Neural progenitor cell (in vitro differentiated cells): ENCODE measurements around the gene TNRC18. TPM values are rescaled to one million over a fixed set of nuclear protein-coding genes. Genes with fewer than 3 reads are reported as not detected.

Experiments used
- DNase-seq: peaks from one replicate; pipeline ENCODE4 v3.0.0-alpha.2; 2016; ENCODE audit warnings: low spot score
- H2AFZ ChIP-seq: fragments of 200-600 bp; sonication (generic); replicated peaks from 2 replicates; pipeline ENCODE4 v1.6.1; 2016; ENCODE audit warnings: antibody characterized with exemption
- H3F3A ChIP-seq: fragments of 200-600 bp; sonication (generic); 2 replicates; pipeline ENCODE4 v1.6.1; 2016; ENCODE audit warnings: antibody characterized with exemption, low read depth
- H3K27ac ChIP-seq: fragments of 200-600 bp; sonication (generic); 2 replicates; pipeline ENCODE4 v1.5.1; 2016; ENCODE audit warnings: mild to moderate bottlenecking
- H3K27me3 ChIP-seq: fragments of 200-600 bp; sonication (generic); 2 replicates; pipeline ENCODE4 v1.6.1; 2016; ENCODE audit warnings: mild to moderate bottlenecking, moderate library complexity
- H3K36me3 ChIP-seq: fragments of 200-600 bp; sonication (generic); 2 replicates; pipeline ENCODE4 v1.5.1; 2016
- H3K4me1 ChIP-seq: fragments of 200-600 bp; sonication (generic); 2 replicates; pipeline ENCODE4 v1.6.1; 2016; ENCODE audit warnings: mixed run types
- H3K4me2 ChIP-seq: fragments of 200-600 bp; sonication (generic); 2 replicates; pipeline ENCODE4 v1.6.1; 2016
- H3K4me3 ChIP-seq: fragments of 200-600 bp; sonication (generic); 2 replicates; pipeline ENCODE4 v1.5.1; 2016
- H3K79me2 ChIP-seq: fragments of 200-600 bp; sonication (generic); 2 replicates; pipeline ENCODE4 v1.6.1; 2016; ENCODE audit warnings: low read depth
- H3K9ac ChIP-seq: fragments of 200-600 bp; sonication (generic); 2 replicates; pipeline ENCODE4 v1.6.1; 2016
- H3K9me3 ChIP-seq: fragments of 200-600 bp; sonication (generic); 2 replicates; pipeline ENCODE4 v1.5.1; 2016; ENCODE audit warnings: low read depth
- H4K20me1 ChIP-seq: fragments of 200-600 bp; sonication (generic); 2 replicates; pipeline ENCODE4 v1.6.1; 2016; ENCODE audit warnings: low read depth
- H3K27ac Mint-ChIP-seq: 3 replicates; pipeline ENCODE4 v1.8.0; 2021; ENCODE audit warnings: mixed read lengths
- H3K27me3 Mint-ChIP-seq: 2 replicates; pipeline ENCODE4 v1.8.0; 2022; ENCODE audit warnings: low read depth, mild to moderate bottlenecking, inconsistent platforms, moderate library complexity, mixed read lengths; ENCODE audit not compliant: insufficient read depth
- H3K36me3 Mint-ChIP-seq: 3 replicates; pipeline ENCODE4 v1.8.0; 2021; ENCODE audit warnings: mixed read lengths
- H3K4me1 Mint-ChIP-seq: 3 replicates; pipeline ENCODE4 v1.8.0; 2021; ENCODE audit warnings: mixed read lengths
- H3K4me3 Mint-ChIP-seq: 3 replicates; pipeline ENCODE4 v1.8.0; 2021; ENCODE audit warnings: mild to moderate bottlenecking, moderate library complexity, mixed read lengths
- H3K9me3 Mint-ChIP-seq: 3 replicates; pipeline ENCODE4 v1.8.0; 2020; ENCODE audit warnings: mixed read lengths
- EZH2 ChIP-seq: fragments of 200-600 bp; sonication (generic); IDR thresholded peaks from 2 replicates; pipeline ENCODE4 v1.6.1; 2017; ENCODE audit warnings: antibody characterized with exemption, mild to moderate bottlenecking, moderate library complexity
- EZH2phosphoT487 ChIP-seq: fragments of 200-600 bp; sonication (generic); IDR thresholded peaks from 2 replicates; pipeline ENCODE4 v1.6.1; 2017; ENCODE audit warnings: antibody characterized with exemption
- total RNA-seq: library from RNA; depleted of rRNA; stranded (reverse); fragments of >200 nt; gene quantifications from 2 replicates; pipeline ENCODE4 v1.2.3, GENCODE V29; 2015; ENCODE audit warnings: low replicate concordance
- TF ChIP-seq, protein P1 (sequence below): fragments of 200-600 bp; sonication (generic); IDR thresholded peaks from 2 replicates; pipeline ENCODE4 v1.5.1; 2017; ENCODE audit warnings: antibody characterized with exemption, mild to moderate bottlenecking

TNRC18 gene
- total RNA-seq, 1 donor from 2014 or later, result 16.1 TPM

DNA sequence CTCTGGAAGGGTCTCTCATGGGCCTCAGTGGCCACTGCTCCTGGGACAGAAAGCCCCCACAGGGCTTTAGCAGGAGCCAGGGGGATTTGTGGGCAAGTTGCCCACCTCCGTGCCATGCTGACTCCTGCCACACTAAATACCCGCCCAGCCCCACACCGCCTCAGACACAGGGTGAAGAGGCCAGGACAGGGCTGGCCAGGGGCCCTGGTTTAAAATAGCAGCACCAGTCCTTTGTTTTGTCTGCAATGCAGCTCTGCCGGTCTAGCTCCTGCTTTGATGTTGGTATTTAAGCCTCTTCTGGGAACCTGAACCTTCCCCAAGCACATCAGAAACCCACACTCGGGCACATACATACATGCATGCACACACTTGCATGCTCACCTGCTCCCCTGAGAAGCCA is 14.4 kb upstream of the TNRC18 start:
- Histone ChIP-seq H3F3A (no peaks in the 10 kb centered on the region), H3K27ac (no peak overlapping the region), H3K79me2 (no peaks in the 10 kb centered on the region), H3K9ac (no peak overlapping the region), H3K4me1 (no peaks in the 10 kb centered on the region), H4K20me1 (peaks cover 10% of the 10 kb centered on the region), H3K4me3 (no peak overlapping the region), H3K27me3 (no peaks in the 10 kb centered on the region), H3K4me2 (no peak overlapping the region), H3K36me3 (no peaks in the 10 kb centered on the region), H2AFZ (no peak overlapping the region), H3K9me3 (no peaks in the 10 kb centered on the region)
- Mint-ChIP-seq H3K4me1 (peaks cover 36% of the 10 kb centered on the region), H3K9me3 (peaks cover 8% of the 10 kb centered on the region), H3K36me3 (peaks cover 10% of the 10 kb centered on the region), H3K4me3 (no peak overlapping the region), H3K27me3 (peaks cover 4% of the 10 kb centered on the region), H3K27ac (peak overlapping the region; percentile 81)
- DNase-seq, result peak; percentile 19
- TF ChIP-seq EZH2phosphoT487 (no peak), EZH2 (no peak)

DNA sequence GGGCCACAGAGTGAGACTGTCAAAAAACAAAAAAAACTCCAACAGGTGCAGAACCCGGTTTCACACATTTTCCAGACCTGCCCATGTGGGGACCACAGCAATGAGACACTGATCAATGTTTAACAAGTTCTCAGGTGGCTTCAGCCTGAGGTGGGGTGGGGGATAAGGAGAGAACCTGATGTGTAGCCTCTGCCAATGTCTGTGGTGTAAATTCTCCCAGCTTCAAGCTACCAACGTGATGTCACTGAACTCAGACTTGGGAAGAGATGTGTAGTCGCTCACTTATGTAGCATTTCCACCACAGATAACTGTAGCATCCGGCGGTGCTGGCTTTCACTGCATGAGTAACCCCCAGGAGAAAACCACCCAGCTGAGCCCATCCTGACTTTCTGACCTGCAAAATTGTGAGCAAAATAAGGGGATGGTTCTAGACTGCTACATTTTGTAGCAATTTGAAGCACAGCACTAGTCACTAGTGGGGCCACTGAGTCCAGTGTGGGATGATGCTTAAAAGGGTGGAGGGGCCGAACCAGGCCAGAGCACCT is 13.8 kb upstream of the TNRC18 start:
- peaks cover 6% of the 10 kb centered on the region for H3K27me3 Mint-ChIP-seq
- H4K20me1 ChIP-seq, result peaks cover 15% of the 10 kb centered on the region

DNA sequence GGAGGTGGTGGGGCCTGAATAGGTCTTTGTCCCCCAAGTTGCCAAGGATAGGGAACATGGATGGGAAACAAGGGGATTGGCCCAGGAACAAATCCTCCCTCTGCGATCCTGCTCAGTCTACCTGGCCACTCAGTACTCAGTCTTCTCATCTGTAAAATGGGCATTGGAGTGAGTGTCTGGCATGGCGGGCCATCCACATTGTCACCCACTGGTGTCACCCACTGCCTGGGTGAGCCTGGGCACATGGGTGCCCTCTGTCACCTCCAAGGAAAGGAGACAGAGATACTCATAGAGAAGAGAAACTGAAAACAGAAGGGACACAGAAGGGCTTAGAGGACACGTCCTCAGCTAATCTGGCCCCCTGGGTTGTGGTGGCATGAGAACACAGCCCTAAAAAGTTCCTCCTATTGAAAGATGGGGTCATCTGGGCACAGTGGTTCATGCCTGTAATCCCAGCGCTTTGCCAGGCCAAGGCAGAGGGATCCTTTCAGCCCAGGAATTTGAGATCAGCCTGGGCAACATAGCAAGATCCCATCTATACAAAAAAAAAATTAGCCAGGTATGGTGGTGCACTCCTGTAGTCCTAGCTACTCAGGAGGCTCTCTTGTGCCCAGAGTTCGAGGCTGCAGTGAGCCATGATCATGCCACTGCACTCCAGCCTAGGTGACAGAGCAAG is 12.5 kb upstream of the TNRC18 start:
- TF ChIP-seq EZH2, result no peak
- TF ChIP-seq EZH2phosphoT487, result no peak
- TF ChIP-seq, protein P1, sequence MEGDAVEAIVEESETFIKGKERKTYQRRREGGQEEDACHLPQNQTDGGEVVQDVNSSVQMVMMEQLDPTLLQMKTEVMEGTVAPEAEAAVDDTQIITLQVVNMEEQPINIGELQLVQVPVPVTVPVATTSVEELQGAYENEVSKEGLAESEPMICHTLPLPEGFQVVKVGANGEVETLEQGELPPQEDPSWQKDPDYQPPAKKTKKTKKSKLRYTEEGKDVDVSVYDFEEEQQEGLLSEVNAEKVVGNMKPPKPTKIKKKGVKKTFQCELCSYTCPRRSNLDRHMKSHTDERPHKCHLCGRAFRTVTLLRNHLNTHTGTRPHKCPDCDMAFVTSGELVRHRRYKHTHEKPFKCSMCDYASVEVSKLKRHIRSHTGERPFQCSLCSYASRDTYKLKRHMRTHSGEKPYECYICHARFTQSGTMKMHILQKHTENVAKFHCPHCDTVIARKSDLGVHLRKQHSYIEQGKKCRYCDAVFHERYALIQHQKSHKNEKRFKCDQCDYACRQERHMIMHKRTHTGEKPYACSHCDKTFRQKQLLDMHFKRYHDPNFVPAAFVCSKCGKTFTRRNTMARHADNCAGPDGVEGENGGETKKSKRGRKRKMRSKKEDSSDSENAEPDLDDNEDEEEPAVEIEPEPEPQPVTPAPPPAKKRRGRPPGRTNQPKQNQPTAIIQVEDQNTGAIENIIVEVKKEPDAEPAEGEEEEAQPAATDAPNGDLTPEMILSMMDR, result no peak
- Histone ChIP-seq H4K20me1 (peaks cover 27% of the 10 kb centered on the region), H3K9me3 (no peaks in the 10 kb centered on the region), H3K27ac (no peak overlapping the region), H2AFZ (no peak overlapping the region), H3K79me2 (no peaks in the 10 kb centered on the region), H3K4me2 (no peak overlapping the region), H3K4me1 (no peaks in the 10 kb centered on the region), H3K36me3 (no peaks in the 10 kb centered on the region), H3K27me3 (peaks cover 16% of the 10 kb centered on the region), H3K9ac (no peak overlapping the region), H3F3A (no peaks in the 10 kb centered on the region), H3K4me3 (no peak overlapping the region)
- H3K36me3 Mint-ChIP-seq, result peaks cover 20% of the 10 kb centered on the region
- H3K4me1 Mint-ChIP-seq, result peaks cover 48% of the 10 kb centered on the region
- peaks cover 13% of the 10 kb centered on the region for H3K27me3 Mint-ChIP-seq
- no peak overlapping the region for H3K4me3 Mint-ChIP-seq
- H3K27ac Mint-ChIP-seq, result no peak overlapping the region
- no peak for DNase-seq
- peaks cover 12% of the 10 kb centered on the region for H3K9me3 Mint-ChIP-seq

More for the DNA sequence above, 13.8 kb upstream of the TNRC18 start:
- no peak overlapping the region for H2AFZ ChIP-seq
- no peak overlapping the region for H3K27ac ChIP-seq
- H3K79me2 ChIP-seq, result no peaks in the 10 kb centered on the region
- H3K36me3 Mint-ChIP-seq, result peaks cover 13% of the 10 kb centered on the region
- H3K4me3 Mint-ChIP-seq, result no peak overlapping the region
- no peak for TF ChIP-seq EZH2phosphoT487
- TF ChIP-seq EZH2, result no peak
- TF ChIP-seq, protein P1, result no peak
- H3K36me3 ChIP-seq, result no peaks in the 10 kb centered on the region
- H3K4me1 Mint-ChIP-seq, result peaks cover 38% of the 10 kb centered on the region
- peaks cover 5% of the 10 kb centered on the region for H3K27me3 ChIP-seq
- no peaks in the 10 kb centered on the region for H3K4me1 ChIP-seq
- peaks cover 11% of the 10 kb centered on the region for H3K9me3 Mint-ChIP-seq
- no peak overlapping the region for H3K9ac ChIP-seq
- DNase-seq, result no peak
- no peak overlapping the region for H3K4me2 ChIP-seq
- no peaks in the 10 kb centered on the region for H3K9me3 ChIP-seq
- H3F3A ChIP-seq, result no peaks in the 10 kb centered on the region
- no peak overlapping the region for H3K4me3 ChIP-seq
- H3K27ac Mint-ChIP-seq, result peak overlapping the region; percentile 25
